GM13977 (cell line): ENCODE results near the gene C2orf68.
A peak's percentile ranks its signal among the peaks of the same experiment; 100 is the strongest.

Experiments
- DNase-seq: peaks from one replicate; pipeline ENCODE4 v3.0.0; 2012; ENCODE audit warnings: low spot score
- in situ Hi-C: fragments of 300-500 bp; cut with MboI; formaldehyde crosslinking; loops from one replicate; pipeline ENCODE4 v1.12.0; 2022; ENCODE audit warnings: low sequenced_read_pairs, low pct_unique_long_range_greater_than_20kb, mixed read lengths, inconsistent platforms; ENCODE audit not compliant: unreplicated experiment
- TF ChIP-seq, protein P1 (sequence below): IDR thresholded peaks from 2 replicates; pipeline ENCODE4 v1.5.1; 2012; ENCODE audit warnings: mild to moderate bottlenecking, control low read depth; ENCODE audit not compliant: insufficient read depth; ENCODE audit errors: extremely low read depth, missing control alignments

The C2orf68 gene

DNA sequence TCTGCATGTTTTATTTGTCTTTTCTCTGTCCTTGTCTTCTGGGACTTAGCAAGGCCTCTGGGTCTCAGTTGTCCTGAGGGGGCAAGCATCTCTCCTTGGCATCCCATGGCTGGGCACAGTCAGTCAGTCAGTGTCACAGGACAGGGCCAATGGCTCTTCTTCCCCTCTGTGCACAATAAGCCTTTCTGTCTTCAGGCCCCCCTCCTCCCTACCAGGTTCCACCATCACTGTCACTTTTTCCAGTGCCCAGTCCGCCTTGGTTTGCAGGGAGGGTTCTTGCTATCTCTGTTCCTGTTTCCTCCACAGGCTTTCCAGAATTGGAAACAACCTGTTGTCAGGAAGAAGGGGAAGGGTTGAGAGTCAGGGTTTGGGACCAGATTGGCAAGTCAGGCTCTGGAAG is 29.4 kb downstream of the C2orf68 start:
- no peak for DNase-seq
- TF ChIP-seq, protein P1, sequence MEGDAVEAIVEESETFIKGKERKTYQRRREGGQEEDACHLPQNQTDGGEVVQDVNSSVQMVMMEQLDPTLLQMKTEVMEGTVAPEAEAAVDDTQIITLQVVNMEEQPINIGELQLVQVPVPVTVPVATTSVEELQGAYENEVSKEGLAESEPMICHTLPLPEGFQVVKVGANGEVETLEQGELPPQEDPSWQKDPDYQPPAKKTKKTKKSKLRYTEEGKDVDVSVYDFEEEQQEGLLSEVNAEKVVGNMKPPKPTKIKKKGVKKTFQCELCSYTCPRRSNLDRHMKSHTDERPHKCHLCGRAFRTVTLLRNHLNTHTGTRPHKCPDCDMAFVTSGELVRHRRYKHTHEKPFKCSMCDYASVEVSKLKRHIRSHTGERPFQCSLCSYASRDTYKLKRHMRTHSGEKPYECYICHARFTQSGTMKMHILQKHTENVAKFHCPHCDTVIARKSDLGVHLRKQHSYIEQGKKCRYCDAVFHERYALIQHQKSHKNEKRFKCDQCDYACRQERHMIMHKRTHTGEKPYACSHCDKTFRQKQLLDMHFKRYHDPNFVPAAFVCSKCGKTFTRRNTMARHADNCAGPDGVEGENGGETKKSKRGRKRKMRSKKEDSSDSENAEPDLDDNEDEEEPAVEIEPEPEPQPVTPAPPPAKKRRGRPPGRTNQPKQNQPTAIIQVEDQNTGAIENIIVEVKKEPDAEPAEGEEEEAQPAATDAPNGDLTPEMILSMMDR = no peak
- in situ Hi-C loops = no loop called here

DNA sequence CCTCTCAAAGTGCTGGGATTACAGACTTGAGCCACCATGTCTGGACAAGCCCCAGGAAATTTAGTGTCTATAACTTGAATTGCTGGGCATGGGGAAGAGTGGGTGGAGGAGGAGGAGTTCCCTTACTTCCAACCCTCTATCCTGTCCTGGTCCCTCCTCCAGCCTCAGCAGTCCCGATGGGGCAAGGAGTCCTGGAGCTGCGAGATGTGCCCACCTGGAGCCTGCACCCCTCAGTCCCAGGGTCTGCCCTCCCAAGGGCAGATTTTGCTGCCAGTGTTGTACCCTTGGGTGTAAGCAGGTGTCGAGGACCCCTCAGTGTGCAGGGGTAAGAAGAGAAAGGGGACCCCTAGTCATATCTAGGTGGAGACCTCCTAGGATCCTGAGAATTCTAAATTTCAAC is 31.7 kb downstream of the C2orf68 start:
- TF ChIP-seq, protein P1 = no peak
- in situ Hi-C loops = no loop called here
- DNase-seq = no peak

DNA sequence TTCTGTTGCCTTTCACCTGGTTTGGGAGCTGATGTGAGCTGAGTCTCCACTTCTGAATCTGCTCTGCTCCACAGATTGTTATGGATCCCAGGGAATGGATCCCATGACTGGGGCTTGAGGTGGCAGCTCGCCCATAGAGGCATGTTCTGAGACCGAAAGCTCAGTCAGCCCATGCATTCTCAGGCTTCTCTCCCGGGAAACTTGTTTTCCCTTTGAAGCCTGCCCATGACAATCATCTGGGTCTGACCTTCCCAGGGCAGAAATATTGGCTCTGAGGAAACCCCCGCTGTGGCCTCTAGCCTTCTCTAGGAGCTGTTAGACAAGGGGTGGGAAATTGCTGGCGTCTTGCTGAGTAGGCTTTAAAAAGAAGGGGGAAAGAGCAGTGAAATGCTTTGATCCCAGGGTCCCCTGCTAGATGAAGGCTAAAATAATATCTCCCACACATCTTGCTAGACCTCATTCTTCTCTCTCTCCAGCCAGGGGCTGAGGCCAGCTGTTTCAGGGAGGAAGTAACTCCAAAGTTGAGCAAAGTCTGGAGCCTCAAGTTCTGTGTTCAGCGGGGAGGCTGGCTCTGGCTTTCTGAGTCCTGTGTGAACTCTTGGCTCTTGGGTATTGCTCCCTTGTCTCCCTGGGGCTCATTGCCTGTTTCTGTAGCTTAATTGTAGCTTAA is 32.5 kb downstream of the C2orf68 start:
- TF ChIP-seq, protein P1 = no peak
- in situ Hi-C loops = no loop called here
- no peak for DNase-seq

DNA sequence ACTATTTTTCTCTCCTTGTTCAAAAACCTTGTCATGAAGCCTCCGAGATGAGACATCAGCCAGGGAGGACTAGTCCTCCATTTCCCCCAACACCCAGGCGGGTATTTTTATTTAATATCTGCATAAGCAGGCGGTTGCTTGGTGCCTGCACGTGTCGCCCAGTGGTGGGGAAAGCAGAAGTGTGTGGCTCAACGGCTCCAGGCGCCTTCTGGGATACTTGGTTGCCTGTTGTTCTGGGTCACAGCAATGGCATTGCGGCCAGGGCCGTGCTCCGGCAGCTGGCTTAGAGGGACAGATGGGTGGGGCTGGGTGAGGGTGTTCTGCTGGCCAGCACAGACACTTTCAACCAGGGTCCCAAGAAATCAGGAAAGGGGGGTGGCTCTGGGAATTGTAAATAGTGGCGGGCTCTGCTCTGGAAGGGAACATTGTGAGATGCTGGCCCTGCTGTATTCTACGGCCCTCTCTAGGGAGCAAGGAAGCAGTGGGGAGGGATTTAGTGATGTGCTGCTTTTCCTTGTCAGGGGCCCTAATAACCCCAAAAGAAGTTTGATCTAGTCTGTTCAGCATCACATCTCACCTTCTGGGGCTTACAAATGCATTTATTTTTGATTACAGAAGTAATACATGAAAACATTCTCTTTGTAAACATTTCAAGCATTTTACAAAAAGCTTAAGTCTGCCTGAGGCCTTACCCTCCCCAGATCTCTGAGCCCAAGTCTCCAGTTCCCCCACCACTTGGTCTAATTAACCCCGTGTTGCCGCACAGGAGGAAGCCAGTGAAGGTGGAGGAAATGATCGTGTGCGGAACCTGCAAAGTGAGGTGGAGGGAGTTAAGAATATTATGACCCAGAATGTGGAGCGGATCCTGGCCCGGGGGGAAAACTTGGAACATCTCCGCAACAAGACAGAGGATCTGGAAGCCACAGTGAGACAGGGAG is 33.4 kb downstream of the C2orf68 start:
- DNase-seq = peak; percentile 43
- in situ Hi-C loops = no loop called here
- TF ChIP-seq, protein P1 = no peak

DNA sequence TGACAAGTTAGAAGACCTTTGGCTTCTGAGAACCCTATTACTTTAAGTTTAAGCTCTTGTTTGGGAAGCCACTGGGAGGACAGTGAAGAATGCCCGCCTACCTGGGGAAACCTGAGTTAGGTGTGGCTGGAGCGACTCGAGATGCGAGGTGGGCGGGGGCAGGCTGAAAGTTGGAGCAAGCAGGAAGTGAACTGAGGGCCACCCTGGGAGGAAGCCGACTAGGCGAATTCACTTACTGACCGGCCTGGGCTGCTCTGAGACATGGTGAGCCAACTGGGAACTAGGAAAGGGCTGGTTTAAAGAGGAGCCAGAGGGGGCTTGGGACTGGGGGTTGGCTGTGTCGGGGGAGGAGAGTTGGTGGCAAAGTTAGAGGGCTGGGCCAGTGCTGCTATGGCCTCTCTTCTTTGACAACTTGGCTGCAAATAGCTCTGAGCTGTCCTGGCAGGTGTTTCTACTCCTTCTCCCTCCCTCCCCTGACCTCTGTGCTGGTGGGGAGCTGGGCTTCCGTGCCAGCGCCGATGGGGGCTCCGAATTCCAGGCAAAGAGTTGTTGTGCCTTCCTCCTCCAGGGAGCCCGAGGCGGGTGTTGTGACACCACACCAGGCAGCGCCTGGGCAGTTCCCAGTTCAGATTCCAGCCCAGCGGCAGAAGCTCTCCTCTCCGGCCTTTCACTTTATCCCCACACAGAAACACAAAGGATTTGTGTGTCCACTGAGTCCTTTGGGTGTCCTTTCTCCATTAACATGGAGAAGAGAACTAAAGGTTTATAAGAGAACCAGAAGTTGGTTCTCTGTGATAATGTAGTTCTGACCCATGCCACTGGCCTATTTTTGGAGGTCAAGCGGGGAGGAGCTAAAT is 34.3 kb downstream of the C2orf68 start, which contains the start of gene VAMP8:
TSS of gene VAMP8 (plus strand) at position 201 of the 857 bp plus-strand sequence. CDS start at position 262, 61 bp downstream.
- in situ Hi-C loops = no loop called here
- peak; percentile 73 for DNase-seq
- TF ChIP-seq, protein P1 = no peak

DNA sequence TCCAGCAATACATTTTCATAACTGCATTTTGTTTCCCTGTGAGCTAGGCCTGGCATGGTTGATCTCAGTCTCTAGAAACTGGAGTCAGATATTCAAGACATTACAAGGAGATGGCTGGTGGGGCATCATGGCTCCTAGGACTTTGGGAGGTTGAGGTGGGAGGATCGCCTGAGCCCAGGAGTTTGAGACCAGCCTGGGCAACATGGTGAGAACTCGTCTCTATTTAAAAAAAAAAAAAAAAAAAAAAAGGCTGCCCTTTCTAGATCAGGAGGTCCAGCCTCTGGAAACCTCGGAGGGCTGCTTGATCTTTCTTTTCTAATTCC is 34.8 kb downstream of the C2orf68 start:
- in situ Hi-C loops = no loop called here
- no peak for DNase-seq

More for the DNA sequence above, 34.8 kb downstream of the C2orf68 start:
- TF ChIP-seq, protein P1 = no peak
